Calu3 (cell line): ENCODE data around the gene C11orf24. TPM values are rescaled to one million over a fixed set of nuclear protein-coding genes. Genes with fewer than 3 reads are reported as not detected.

ENCODE experiments used
- BruUV-seq: library from RNA; stranded (reverse); fragments of 400-500 nt; replicated peaks from 2 replicates; lab custom pipeline; 2021; lab: Mats Ljungman, UMichigan
- CTCF ChIA-PET: fragments of 300-600 bp; sonication (Branson Sonifier 250); formaldehyde crosslinking; loops from one replicate; lab custom pipeline; 2022; ENCODE audit warnings: antibody characterized with exemption; lab: Charles Lee
- DNase-seq: peaks from one replicate; pipeline ENCODE4 v3.0.0; 2022
- H3K27ac Mint-ChIP-seq: one replicate; pipeline ENCODE4 v1.8.0; 2022; ENCODE audit warnings: mixed read lengths; ENCODE audit not compliant: unreplicated experiment
- H3K27me3 Mint-ChIP-seq: one replicate; pipeline ENCODE4 v1.8.0; 2022; ENCODE audit warnings: mixed read lengths; ENCODE audit not compliant: unreplicated experiment
- H3K36me3 Mint-ChIP-seq: one replicate; pipeline ENCODE4 v1.8.0; 2022; ENCODE audit warnings: mild to moderate bottlenecking, moderate library complexity, mixed read lengths; ENCODE audit not compliant: insufficient read depth, unreplicated experiment
- H3K4me1 Mint-ChIP-seq: one replicate; pipeline ENCODE4 v1.8.0; 2022; ENCODE audit warnings: mild to moderate bottlenecking, low read depth, mixed read lengths; ENCODE audit not compliant: unreplicated experiment
- H3K4me3 Mint-ChIP-seq: one replicate; pipeline ENCODE4 v1.8.0; 2022; ENCODE audit warnings: mild to moderate bottlenecking, low read depth, moderate library complexity, mixed read lengths; ENCODE audit not compliant: unreplicated experiment
- H3K9me3 Mint-ChIP-seq: one replicate; pipeline ENCODE4 v1.8.0; 2022; ENCODE audit warnings: low read depth, mixed read lengths; ENCODE audit not compliant: unreplicated experiment
- CTCF ChIP-seq: fragments of 200-600 bp; IDR thresholded peaks from one replicate; pipeline ENCODE4 v1.8.0; 2022; ENCODE audit warnings: antibody characterized with exemption; ENCODE audit not compliant: unreplicated experiment
- intact Hi-C: fragments of 100-400 bp; cut with micrococcal nuclease; formaldehyde crosslinking; loops from one replicate; pipeline ENCODE4 v1.10.0; 2022; ENCODE audit not compliant: unreplicated experiment
- total RNA-seq: library from RNA; stranded (reverse); gene quantifications from 2 replicates; pipeline ENCODE4 v1.2.3, GENCODE V29; 2022

The C11orf24 gene
- total RNA-seq, 1 experiment from 2014 or later = 52.3 TPM

DNA sequence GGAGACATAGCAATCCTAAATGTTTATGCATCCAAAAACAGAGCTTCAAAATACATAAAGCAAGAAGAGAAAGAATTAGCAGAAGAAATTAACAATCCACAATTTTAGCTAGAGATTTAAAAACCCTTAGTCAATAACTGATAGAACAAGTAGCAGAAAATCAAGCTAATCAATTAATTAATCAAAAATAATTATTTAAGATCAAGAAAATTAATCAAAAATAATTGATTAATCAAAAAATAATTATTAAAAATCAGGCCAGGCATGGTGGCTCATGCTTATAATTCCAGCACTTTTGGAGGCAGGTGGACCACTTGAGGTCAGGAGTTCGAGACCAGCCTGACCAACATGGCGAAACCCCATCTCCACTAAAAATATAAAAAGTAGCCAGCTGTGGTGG lies 29.2 kb downstream of the C11orf24 start:
- no peaks in the 10 kb centered on the region for H3K4me1 Mint-ChIP-seq
- no peaks in the 10 kb centered on the region for H3K36me3 Mint-ChIP-seq
- TF ChIP-seq CTCF = no peak
- no peak overlapping the region for H3K4me3 Mint-ChIP-seq
- CTCF ChIA-PET = no interaction called here
- intact Hi-C loops = no loop called here
- DNase-seq = no peak
- H3K27ac Mint-ChIP-seq = no peak overlapping the region
- no peaks in the 10 kb centered on the region for H3K9me3 Mint-ChIP-seq
- BruUV-seq = no TSS peak
- no peaks in the 10 kb centered on the region for H3K27me3 Mint-ChIP-seq

- peaks cover 18% of the 10 kb centered on the region for H3K27me3 Mint-ChIP-seq
- no peaks in the 10 kb centered on the region for H3K4me1 Mint-ChIP-seq
- no peaks in the 10 kb centered on the region for H3K36me3 Mint-ChIP-seq
- no peak for TF ChIP-seq CTCF
- no peak overlapping the region for H3K27ac Mint-ChIP-seq
- CTCF ChIA-PET = no interaction called here
- H3K9me3 Mint-ChIP-seq = peaks cover 5% of the 10 kb centered on the region
- DNase-seq = no peak
- no TSS peak for BruUV-seq
- intact Hi-C loops = no loop called here
- no peak overlapping the region for H3K4me3 Mint-ChIP-seq
Measured at GRCh38 chr11:68231621-68232020, 40.2 kb downstream of the C11orf24 start.

DNA sequence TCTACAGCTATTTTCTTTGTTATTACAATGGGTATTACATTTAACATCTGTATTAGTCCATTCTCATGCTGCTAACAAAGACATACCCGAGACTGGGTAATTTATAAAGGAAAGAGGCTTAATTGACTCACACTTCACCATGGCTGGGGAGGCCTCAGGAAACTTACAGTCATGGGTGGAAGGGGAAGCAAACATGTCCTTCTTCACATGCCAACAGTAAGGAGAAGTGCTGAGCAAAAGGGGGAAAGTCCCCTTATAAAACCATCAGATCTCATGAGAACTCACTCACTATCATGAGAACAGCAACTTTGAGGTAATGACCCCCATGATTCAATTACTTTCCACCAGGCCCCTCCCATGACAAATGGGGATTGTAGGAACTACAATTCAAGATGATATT lies 42.2 kb downstream of the C11orf24 start:
- Mint-ChIP-seq H3K27ac (no peak overlapping the region), H3K4me1 (no peaks in the 10 kb centered on the region), H3K27me3 (peaks cover 33% of the 10 kb centered on the region), H3K9me3 (peaks cover 5% of the 10 kb centered on the region), H3K4me3 (no peak overlapping the region), H3K36me3 (no peaks in the 10 kb centered on the region)
- no TSS peak for BruUV-seq
- no peak for DNase-seq
- TF ChIP-seq CTCF = no peak
- CTCF ChIA-PET = no interaction called here
- intact Hi-C loops = no loop called here

DNA sequence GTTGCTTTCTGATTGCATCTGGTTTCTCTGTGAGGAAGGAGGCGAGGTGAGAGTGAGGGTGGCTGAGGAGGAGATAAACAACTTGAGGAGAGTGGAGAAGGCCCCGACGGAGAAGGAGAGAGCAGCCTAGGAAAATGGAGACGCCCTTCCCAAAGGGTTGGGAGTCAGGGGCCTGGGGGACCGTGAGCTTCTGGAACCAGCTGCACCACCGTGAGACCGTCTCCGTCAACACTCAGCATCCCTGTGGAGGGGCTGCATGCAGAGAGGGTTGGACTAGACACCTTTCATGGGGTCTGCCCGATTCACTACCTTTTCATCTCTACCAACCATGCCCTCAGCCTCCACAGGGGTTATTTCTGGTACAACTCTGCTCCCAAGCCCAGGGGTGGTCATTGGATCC lies 45.4 kb downstream of the C11orf24 start:
- Mint-ChIP-seq H3K4me1 (no peaks in the 10 kb centered on the region), H3K4me3 (no peak overlapping the region), H3K27me3 (peaks cover 21% of the 10 kb centered on the region), H3K9me3 (peaks cover 5% of the 10 kb centered on the region), H3K27ac (no peak overlapping the region), H3K36me3 (no peaks in the 10 kb centered on the region)
- TF ChIP-seq CTCF = no peak
- CTCF ChIA-PET = no interaction called here
- intact Hi-C loops = no loop called here
- no peak for DNase-seq
- no TSS peak for BruUV-seq
